Calu3 (cell line): ENCODE results near the gene ZC3H7B. TPM values are rescaled to one million over a fixed set of nuclear protein-coding genes. Genes with fewer than 3 reads are reported as not detected.

Experiments used
- BruUV-seq: library from RNA; stranded (reverse); fragments of 400-500 nt; replicated peaks from 2 replicates; lab custom pipeline; 2021; lab: Mats Ljungman, UMichigan
- CTCF ChIA-PET: fragments of 300-600 bp; sonication (Branson Sonifier 250); formaldehyde crosslinking; loops from one replicate; lab custom pipeline; 2022; ENCODE audit warnings: antibody characterized with exemption; lab: Charles Lee
- DNase-seq: peaks from one replicate; pipeline ENCODE4 v3.0.0; 2022
- H3K27ac Mint-ChIP-seq: one replicate; pipeline ENCODE4 v1.8.0; 2022; ENCODE audit warnings: mixed read lengths; ENCODE audit not compliant: unreplicated experiment
- H3K27me3 Mint-ChIP-seq: one replicate; pipeline ENCODE4 v1.8.0; 2022; ENCODE audit warnings: mixed read lengths; ENCODE audit not compliant: unreplicated experiment
- H3K36me3 Mint-ChIP-seq: one replicate; pipeline ENCODE4 v1.8.0; 2022; ENCODE audit warnings: mild to moderate bottlenecking, moderate library complexity, mixed read lengths; ENCODE audit not compliant: insufficient read depth, unreplicated experiment
- H3K4me1 Mint-ChIP-seq: one replicate; pipeline ENCODE4 v1.8.0; 2022; ENCODE audit warnings: mild to moderate bottlenecking, low read depth, mixed read lengths; ENCODE audit not compliant: unreplicated experiment
- H3K4me3 Mint-ChIP-seq: one replicate; pipeline ENCODE4 v1.8.0; 2022; ENCODE audit warnings: mild to moderate bottlenecking, low read depth, moderate library complexity, mixed read lengths; ENCODE audit not compliant: unreplicated experiment
- H3K9me3 Mint-ChIP-seq: one replicate; pipeline ENCODE4 v1.8.0; 2022; ENCODE audit warnings: low read depth, mixed read lengths; ENCODE audit not compliant: unreplicated experiment
- intact Hi-C: fragments of 100-400 bp; cut with micrococcal nuclease; formaldehyde crosslinking; loops from one replicate; pipeline ENCODE4 v1.10.0; 2022; ENCODE audit not compliant: unreplicated experiment
- total RNA-seq: library from RNA; stranded (reverse); gene quantifications from 2 replicates; pipeline ENCODE4 v1.2.3, GENCODE V29; 2022
- TF ChIP-seq, protein P1 (sequence below): fragments of 200-600 bp; IDR thresholded peaks from one replicate; pipeline ENCODE4 v1.8.0; 2022; ENCODE audit warnings: antibody characterized with exemption; ENCODE audit not compliant: unreplicated experiment

ZC3H7B gene
- total RNA-seq, 1 experiment from 2014 or later: 53.5 TPM

GRCh38 chr22:41361716-41362310, 60.5 kb downstream of the ZC3H7B start:
- BruUV-seq: no TSS peak
- no peak for DNase-seq
- peaks cover 19% of the 10 kb centered on the region for H3K4me1 Mint-ChIP-seq
- CTCF ChIA-PET: no interaction called here
- TF ChIP-seq, protein P1, sequence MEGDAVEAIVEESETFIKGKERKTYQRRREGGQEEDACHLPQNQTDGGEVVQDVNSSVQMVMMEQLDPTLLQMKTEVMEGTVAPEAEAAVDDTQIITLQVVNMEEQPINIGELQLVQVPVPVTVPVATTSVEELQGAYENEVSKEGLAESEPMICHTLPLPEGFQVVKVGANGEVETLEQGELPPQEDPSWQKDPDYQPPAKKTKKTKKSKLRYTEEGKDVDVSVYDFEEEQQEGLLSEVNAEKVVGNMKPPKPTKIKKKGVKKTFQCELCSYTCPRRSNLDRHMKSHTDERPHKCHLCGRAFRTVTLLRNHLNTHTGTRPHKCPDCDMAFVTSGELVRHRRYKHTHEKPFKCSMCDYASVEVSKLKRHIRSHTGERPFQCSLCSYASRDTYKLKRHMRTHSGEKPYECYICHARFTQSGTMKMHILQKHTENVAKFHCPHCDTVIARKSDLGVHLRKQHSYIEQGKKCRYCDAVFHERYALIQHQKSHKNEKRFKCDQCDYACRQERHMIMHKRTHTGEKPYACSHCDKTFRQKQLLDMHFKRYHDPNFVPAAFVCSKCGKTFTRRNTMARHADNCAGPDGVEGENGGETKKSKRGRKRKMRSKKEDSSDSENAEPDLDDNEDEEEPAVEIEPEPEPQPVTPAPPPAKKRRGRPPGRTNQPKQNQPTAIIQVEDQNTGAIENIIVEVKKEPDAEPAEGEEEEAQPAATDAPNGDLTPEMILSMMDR: no peak
- H3K9me3 Mint-ChIP-seq: no peaks in the 10 kb centered on the region
- peaks cover 10% of the 10 kb centered on the region for H3K36me3 Mint-ChIP-seq
- H3K27me3 Mint-ChIP-seq: no peaks in the 10 kb centered on the region
- H3K27ac Mint-ChIP-seq: no peak overlapping the region
- no peak overlapping the region for H3K4me3 Mint-ChIP-seq
- intact Hi-C loops: no loop called here

DNA sequence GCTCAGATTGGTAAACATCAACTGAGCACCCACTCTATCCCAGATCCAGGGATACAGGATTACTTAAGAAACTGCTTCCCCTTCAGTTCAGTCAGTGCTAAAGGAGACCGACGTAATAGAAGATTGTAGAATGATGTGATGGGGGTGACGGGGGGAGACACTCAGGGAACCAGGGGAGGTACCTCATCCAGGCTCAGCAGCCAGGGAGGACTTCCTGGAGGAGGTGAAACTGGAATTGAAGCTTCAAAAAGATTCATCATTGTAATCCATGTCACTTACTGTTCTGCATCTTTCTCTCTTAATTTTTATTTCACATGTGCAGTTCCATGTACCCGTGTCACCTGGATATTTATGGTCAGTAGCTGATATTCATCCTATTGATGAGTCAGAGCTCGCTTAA, 61.3 kb downstream of the ZC3H7B start:
- intact Hi-C loops: no loop called here
- DNase-seq: no peak
- Mint-ChIP-seq H3K4me1 (peaks cover 27% of the 10 kb centered on the region), H3K27ac (no peak overlapping the region), H3K4me3 (no peak overlapping the region), H3K27me3 (no peaks in the 10 kb centered on the region), H3K36me3 (peaks cover 18% of the 10 kb centered on the region), H3K9me3 (no peaks in the 10 kb centered on the region)
- no TSS peak for BruUV-seq
- CTCF ChIA-PET: no interaction called here
- TF ChIP-seq, protein P1: no peak

GRCh38 chr22:41364233-41364632, 62.9 kb downstream of the ZC3H7B start:
- H3K9me3 Mint-ChIP-seq: no peaks in the 10 kb centered on the region
- H3K4me1 Mint-ChIP-seq: peaks cover 28% of the 10 kb centered on the region
- no peak overlapping the region for H3K4me3 Mint-ChIP-seq
- intact Hi-C loops: no loop called here
- peaks cover 14% of the 10 kb centered on the region for H3K36me3 Mint-ChIP-seq
- TF ChIP-seq, protein P1: no peak
- no TSS peak for BruUV-seq
- CTCF ChIA-PET: no interaction called here
- no peak overlapping the region for H3K27ac Mint-ChIP-seq
- no peaks in the 10 kb centered on the region for H3K27me3 Mint-ChIP-seq
- no peak for DNase-seq

DNA sequence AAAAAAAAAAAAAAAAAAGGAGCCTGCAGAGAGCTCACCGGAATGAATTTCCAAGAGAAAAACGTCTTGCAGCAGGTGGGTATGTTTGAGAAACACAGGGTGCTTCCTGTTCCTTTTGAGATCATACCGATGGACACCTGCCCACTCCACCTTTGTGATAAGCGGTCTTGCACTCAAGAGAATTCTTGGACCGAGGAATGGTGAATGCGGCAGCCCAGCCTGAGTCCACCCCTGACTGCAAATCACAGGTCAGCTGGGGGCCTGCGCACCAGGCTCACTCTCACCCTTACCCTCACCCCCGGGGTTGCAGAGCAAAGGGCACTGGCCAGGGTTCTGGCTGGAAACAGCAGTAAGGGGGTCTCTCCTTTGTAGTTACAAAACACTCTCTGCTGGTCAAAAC, 63.6 kb downstream of the ZC3H7B start:
- Mint-ChIP-seq H3K27ac (no peak overlapping the region), H3K4me1 (peaks cover 21% of the 10 kb centered on the region), H3K27me3 (peaks cover under 1% of the 10 kb centered on the region), H3K36me3 (peaks cover 11% of the 10 kb centered on the region), H3K9me3 (no peaks in the 10 kb centered on the region), H3K4me3 (no peak overlapping the region)
- CTCF ChIA-PET: no interaction called here
- no TSS peak for BruUV-seq
- intact Hi-C loops: no loop called here
- DNase-seq: no peak
- TF ChIP-seq, protein P1: no peak
